DMS53 treated with DMSO at 0.1 percent for 48 hours (cell line): ENCODE results near the gene CCT8L2.
"Not testable (repeated sequence)": the region's sequence is repeated elsewhere in the genome, so short reads cannot be mapped to it uniquely, and the experiment has no call there.

Source experiments
- DNase-seq: peaks from one replicate; lab custom pipeline; 2025; ENCODE audit not compliant: unreplicated experiment; lab: John Stamatoyannopoulos, UW

The CCT8L2 gene

GRCh38 chr22:16559996-16560395 is 32.6 kb downstream of the CCT8L2 start:
- DNase-seq, result not testable (repeated sequence)

- DNase-seq, result no peak
These were observed 33.3 kb downstream of the CCT8L2 start for GRCh38 chr22:16559056-16559955.

- DNase-seq, result not testable (repeated sequence)
These were observed 34.1 kb downstream of the CCT8L2 start for GRCh38 chr22:16558376-16558945.

- not testable (repeated sequence) for DNase-seq
These were observed 35.1 kb downstream of the CCT8L2 start for GRCh38 chr22:16557511-16557910.

- not testable (repeated sequence) for DNase-seq
These were observed 37.3 kb downstream of the CCT8L2 start for GRCh38 chr22:16555077-16555994.

GRCh38 chr22:16543310-16543709 is 49.3 kb downstream of the CCT8L2 start:
- DNase-seq, result not testable (repeated sequence)
